Keratinocyte (primary cell): Measurements from ENCODE around the gene SSR3. TPM values are rescaled to one million over a fixed set of nuclear protein-coding genes. Genes with fewer than 3 reads are reported as not detected.

Source experiments
- DNase-seq: peaks from one replicate; pipeline ENCODE4 v3.0.0-alpha.2; 2011; ENCODE audit warnings: low read depth, missing footprints, low spot score
- FAIRE-seq: peaks from 2 replicates; lab custom pipeline; 2011; peaks lifted over from hg19 to GRCh38; lab: Jason Lieb, UNC
- H2AFZ ChIP-seq: 2 replicates; pipeline ENCODE4 v1.6.0; 2012; ENCODE audit warnings: low read length, control low read depth, inconsistent platforms; ENCODE audit not compliant: control insufficient read depth
- H3K27ac ChIP-seq: 2 replicates; pipeline ENCODE4 v1.5.1; 2011; ENCODE audit warnings: low read length; ENCODE audit not compliant: control insufficient read depth, insufficient read depth
- H3K27me3 ChIP-seq: 3 replicates; pipeline ENCODE4 v1.6.0; 2011; ENCODE audit warnings: low read length; ENCODE audit not compliant: control insufficient read depth, insufficient read depth; ENCODE audit errors: extremely low read depth
- H3K36me3 ChIP-seq, 2 experiments: 2 replicates in 1 of 2; 3 replicates in 1 of 2; pipeline ENCODE4 v1.5.1; 2011; ENCODE audit warnings: low read length in 2 of 2, mild to moderate bottlenecking in 1 of 2; ENCODE audit not compliant: control insufficient read depth in 2 of 2, insufficient read depth in 2 of 2; ENCODE audit errors: extremely low read depth in 1 of 2
- H3K4me1 ChIP-seq: 3 replicates; pipeline ENCODE4 v1.5.1; 2011; ENCODE audit warnings: low read length; ENCODE audit not compliant: control insufficient read depth, insufficient read depth; ENCODE audit errors: extremely low read depth
- H3K4me2 ChIP-seq: 3 replicates; pipeline ENCODE4 v1.6.0; 2011; ENCODE audit warnings: low read depth, low read length; ENCODE audit not compliant: control insufficient read depth, insufficient read depth; ENCODE audit errors: extremely low read depth
- H3K4me3 ChIP-seq, 3 experiments: fragments of 200-600 bp in 1 of 3; sonication (generic) in 1 of 3; 2 replicates in 2 of 3; 3 replicates in 1 of 3; pipeline ENCODE4 v1.5.1; 2011 to 2016; ENCODE audit warnings: low read length in 3 of 3, mild to moderate bottlenecking in 3 of 3, control low read depth in 2 of 3, inconsistent platforms in 1 of 3, low read depth in 1 of 3, mixed read lengths in 1 of 3, mixed run types in 1 of 3, moderate library complexity in 1 of 3; ENCODE audit not compliant: control insufficient read depth in 2 of 3, insufficient read depth in 2 of 3; ENCODE audit errors: extremely low read depth in 1 of 3
- H3K79me2 ChIP-seq: 2 replicates; pipeline ENCODE4 v1.6.0; 2012; ENCODE audit warnings: low read length; ENCODE audit not compliant: control insufficient read depth, insufficient read depth
- H3K9ac ChIP-seq: 3 replicates; pipeline ENCODE4 v1.6.0; 2011; ENCODE audit warnings: low read length; ENCODE audit not compliant: control insufficient read depth, insufficient read depth; ENCODE audit errors: extremely low read depth
- H3K9me1 ChIP-seq: 3 replicates; pipeline ENCODE4 v1.6.0; 2011; ENCODE audit warnings: low read length; ENCODE audit not compliant: control insufficient read depth, insufficient read depth; ENCODE audit errors: extremely low read depth
- H3K9me3 ChIP-seq: 2 replicates; pipeline ENCODE4 v1.5.1; 2012; ENCODE audit warnings: low read depth, low read length; ENCODE audit not compliant: control insufficient read depth
- H4K20me1 ChIP-seq: 3 replicates; pipeline ENCODE4 v1.6.0; 2011; ENCODE audit warnings: low read length; ENCODE audit not compliant: control insufficient read depth, insufficient read depth; ENCODE audit errors: extremely low read depth
- CTCF ChIP-seq, 3 experiments: IDR thresholded peaks in 1 of 3; conservative IDR thresholded peaks in 1 of 3; optimal IDR thresholded peaks in 1 of 3; 2 replicates in 2 of 3; 3 replicates in 1 of 3; pipeline versions ENCODE3 to v1.5.1; 2011; ENCODE audit warnings: low read length in 3 of 3, mild to moderate bottlenecking in 3 of 3, moderate library complexity in 2 of 3, control low read depth in 1 of 3, inconsistent platforms in 1 of 3; ENCODE audit not compliant: insufficient read depth in 2 of 3; ENCODE audit errors: extremely low read depth in 1 of 3
- EZH2 ChIP-seq: IDR thresholded peaks from one replicate; pipeline ENCODE4 v1.6.1; 2012; ENCODE audit warnings: inconsistent platforms, mild to moderate bottlenecking, low read length, moderate library complexity
- dilution Hi-C: fragments of 300-500 bp; cut with MboI; formaldehyde crosslinking; loops from one replicate; pipeline ENCODE4 v1.7.0; 2020; ENCODE audit warnings: low sequenced_read_pairs; ENCODE audit not compliant: extremely low pct_ligation_motif_present
- polyA minus RNA-seq, 3 experiments: library from RNA; depleted of rRNA, polyadenylated mRNA; stranded (reverse); fragments of >200 nt; gene quantifications; 1 replicate in 1 of 3; 2 replicates in 1 of 3; 3 replicates in 1 of 3; pipeline ENCODE4 v1.2.3, GENCODE V29; 2011
- polyA plus RNA-seq, 5 experiments: library from polyadenylated mRNA; depleted of rRNA in 3 of 5; stranded (reverse) in 3 of 5; stranded (forward) in 1 of 5; unstranded in 1 of 5; fragments of >200 nt; gene quantifications; 1 replicate in 1 of 5; 2 replicates in 3 of 5; 3 replicates in 1 of 5; pipeline versions ENCODE4 v1.2.1 to v1.2.3, GENCODE V29; 2011 to 2012; ENCODE audit warnings: missing spikeins in 2 of 5, low read depth in 1 of 5, low replicate concordance in 1 of 5

SSR3 gene
- 313 to 474 TPM (median 378 TPM) in 3 replicates for polyA plus RNA-seq
- polyA plus RNA-seq (2011; ENCODE audit: low read depth) = 81.7 TPM
- polyA plus RNA-seq (2011; cell fraction: cytosol; rRNA removed) = 239 and 470 TPM in 2 replicates
- polyA plus RNA-seq (2011; cell fraction: nucleus; rRNA removed) = 210 and 227 TPM in 2 replicates
- 224 and 463 TPM in 2 replicates for polyA plus RNA-seq (2012; ENCODE audit: low replicate concordance)
- polyA minus RNA-seq = 476 to 695 TPM (median 646 TPM) in 3 replicates
- 251 TPM for polyA minus RNA-seq (2011; cell fraction: cytosol; rRNA and poly(A)+ RNA removed)
- 124 and 202 TPM in 2 replicates for polyA minus RNA-seq (2011; cell fraction: nucleus; rRNA and poly(A)+ RNA removed)

GRCh38 chr3:156554842-156555687, at the start of gene SSR3:
Gene SSR3, minus strand, starts transcription at chr3:156555117. Its CDS starts 28 bp downstream, at chr3:156555089.
- Histone ChIP-seq H4K20me1 (no peaks in the 10 kb centered on the region), H3K4me2 (peak within 1 kb of the TSS; percentile 97), H3K27ac (peak within 1 kb of the TSS; percentile 90), H3K4me1 (peaks cover 38% of the 10 kb centered on the region), H2AFZ (peak within 1 kb of the TSS; percentile 97), H3K9ac (peak within 1 kb of the TSS; percentile 96), H3K9me3 (no peaks in the 10 kb centered on the region), H3K79me2 (peaks cover 49% of the 10 kb centered on the region), H3K27me3 (no peaks in the 10 kb centered on the region), H3K9me1 (no peaks in the 10 kb centered on the region), H3K4me3 (peak within 1 kb of the TSS; percentile 94 to 99 (median 94)), H3K36me3 (peaks cover 3 to 31% of the 10 kb centered on the region in 2 experiments)
- FAIRE-seq = peak; percentile 63
- TF ChIP-seq CTCF (optimal IDR thresholded peaks at IDR 0.05 in 1 of 3, IDR thresholded peaks at IDR 0.05 in 1 of 3, conservative IDR thresholded peaks at IDR 0.05 in 1 of 3; ENCODE audit: extremely low read depth in 1 of 3, insufficient read depth in 2 of 3, low read length in 3 of 3) = peak in 1 of 3 experiments; percentile 14
- TF ChIP-seq EZH2 = no peak
- peak; percentile 84 for DNase-seq
- dilution Hi-C loops = no loop called here

GRCh38 chr3:156604064-156604641, 49.2 kb upstream of the SSR3 start:
- H3K9me1 ChIP-seq = no peaks in the 10 kb centered on the region
- no peaks in the 10 kb centered on the region for H4K20me1 ChIP-seq
- no peak overlapping the region for H2AFZ ChIP-seq
- no peak overlapping the region for H3K4me2 ChIP-seq
- FAIRE-seq (no peak), DNase-seq (no peak)
- no peaks in the 10 kb centered on the region for H3K27me3 ChIP-seq
- H3K4me3 ChIP-seq = no peak overlapping the region
- no peak overlapping the region for H3K27ac ChIP-seq
- peaks cover 10% of the 10 kb centered on the region for H3K4me1 ChIP-seq
- no peak for TF ChIP-seq CTCF (optimal IDR thresholded peaks at IDR 0.05 in 1 of 3, IDR thresholded peaks at IDR 0.05 in 1 of 3, conservative IDR thresholded peaks at IDR 0.05 in 1 of 3; ENCODE audit: extremely low read depth in 1 of 3, insufficient read depth in 2 of 3, low read length in 3 of 3)
- no peak for TF ChIP-seq EZH2
- H3K36me3 ChIP-seq = no peaks in the 10 kb centered on the region
- H3K9me3 ChIP-seq = no peaks in the 10 kb centered on the region
- no peak overlapping the region for H3K9ac ChIP-seq
- dilution Hi-C loops = no loop called here
- no peaks in the 10 kb centered on the region for H3K79me2 ChIP-seq
